GM12865 (cell line): Measurements from ENCODE around the gene SIRT6.

Experiments
- DNase-seq: peaks from one replicate; pipeline ENCODE4 v3.0.0; 2010; ENCODE audit warnings: low read depth
- H3K4me3 ChIP-seq: 2 replicates; pipeline ENCODE4 v1.5.1; 2011; ENCODE audit warnings: mild to moderate bottlenecking, low read depth, low read length, control low read depth
- TF ChIP-seq, protein P1 (sequence below): IDR thresholded peaks from 2 replicates; pipeline ENCODE4 v1.5.1; 2011; ENCODE audit warnings: low read length, control low read depth, low read depth, inconsistent platforms; ENCODE audit not compliant: insufficient read depth; ENCODE audit errors: missing control alignments

Gene SIRT6

DNA sequence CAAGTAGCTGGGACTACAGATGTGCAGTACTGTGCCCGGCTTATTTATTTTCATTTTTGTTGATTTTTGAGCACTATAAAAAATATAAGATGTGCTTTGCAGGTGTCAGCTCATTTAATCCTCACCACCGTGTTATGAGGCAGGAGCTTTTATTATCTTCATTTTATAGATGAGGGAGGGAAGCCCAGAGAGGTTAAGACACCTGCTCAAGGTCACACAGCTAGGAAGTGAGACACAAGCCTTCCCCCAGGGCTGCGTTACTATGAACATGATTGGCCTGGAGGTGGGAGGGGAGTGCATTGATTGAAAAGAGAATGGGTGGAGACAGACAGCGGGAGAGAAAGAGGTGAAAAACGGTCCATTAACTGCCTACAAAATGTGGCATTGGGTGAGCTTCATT is 7.3 kb upstream of the SIRT6 start:
- no peak overlapping the region for H3K4me3 ChIP-seq
- TF ChIP-seq, protein P1, sequence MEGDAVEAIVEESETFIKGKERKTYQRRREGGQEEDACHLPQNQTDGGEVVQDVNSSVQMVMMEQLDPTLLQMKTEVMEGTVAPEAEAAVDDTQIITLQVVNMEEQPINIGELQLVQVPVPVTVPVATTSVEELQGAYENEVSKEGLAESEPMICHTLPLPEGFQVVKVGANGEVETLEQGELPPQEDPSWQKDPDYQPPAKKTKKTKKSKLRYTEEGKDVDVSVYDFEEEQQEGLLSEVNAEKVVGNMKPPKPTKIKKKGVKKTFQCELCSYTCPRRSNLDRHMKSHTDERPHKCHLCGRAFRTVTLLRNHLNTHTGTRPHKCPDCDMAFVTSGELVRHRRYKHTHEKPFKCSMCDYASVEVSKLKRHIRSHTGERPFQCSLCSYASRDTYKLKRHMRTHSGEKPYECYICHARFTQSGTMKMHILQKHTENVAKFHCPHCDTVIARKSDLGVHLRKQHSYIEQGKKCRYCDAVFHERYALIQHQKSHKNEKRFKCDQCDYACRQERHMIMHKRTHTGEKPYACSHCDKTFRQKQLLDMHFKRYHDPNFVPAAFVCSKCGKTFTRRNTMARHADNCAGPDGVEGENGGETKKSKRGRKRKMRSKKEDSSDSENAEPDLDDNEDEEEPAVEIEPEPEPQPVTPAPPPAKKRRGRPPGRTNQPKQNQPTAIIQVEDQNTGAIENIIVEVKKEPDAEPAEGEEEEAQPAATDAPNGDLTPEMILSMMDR: no peak
- DNase-seq: no peak

DNA sequence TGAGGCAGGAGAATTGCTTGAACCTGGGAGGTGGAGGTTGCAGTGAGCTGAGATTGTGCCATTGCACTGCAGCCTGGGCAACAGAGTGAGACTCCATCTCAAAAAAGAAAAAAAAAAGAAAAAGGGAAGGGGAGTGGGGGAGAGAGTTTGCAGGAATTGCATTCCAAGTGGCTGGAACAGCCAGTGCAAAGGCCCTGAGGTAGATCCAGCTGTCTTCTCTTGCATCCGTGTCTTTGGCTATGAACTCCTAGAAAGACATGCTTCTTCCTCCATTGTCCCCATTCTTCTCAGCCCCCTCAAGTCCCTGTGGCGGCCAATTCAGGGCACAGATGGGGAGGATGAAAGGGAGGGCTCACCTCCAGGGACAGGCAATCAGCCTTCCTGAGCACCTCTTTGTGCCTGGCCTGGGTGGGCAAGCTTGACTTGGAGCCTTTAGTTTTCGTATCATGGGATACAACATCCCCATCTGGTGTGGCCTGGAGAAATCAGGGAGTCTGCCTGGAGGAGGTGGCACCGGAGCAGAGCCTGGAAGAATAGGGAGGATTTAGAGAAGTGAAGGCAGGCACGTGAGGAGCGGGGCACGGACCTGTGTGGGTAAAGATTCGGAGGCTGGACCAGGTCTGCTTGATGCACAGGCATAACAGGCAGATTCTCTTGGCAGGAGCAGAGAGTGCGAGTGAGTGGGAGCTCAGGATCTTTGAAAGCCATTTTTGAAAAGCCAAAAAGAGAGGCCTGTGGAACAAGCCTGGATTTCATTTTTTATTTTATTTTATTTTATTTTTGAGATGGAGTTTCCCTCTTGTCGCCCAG is 5.2 kb upstream of the SIRT6 start:
- TF ChIP-seq, protein P1: no peak
- H3K4me3 ChIP-seq: no peak overlapping the region
- DNase-seq: no peak

DNA sequence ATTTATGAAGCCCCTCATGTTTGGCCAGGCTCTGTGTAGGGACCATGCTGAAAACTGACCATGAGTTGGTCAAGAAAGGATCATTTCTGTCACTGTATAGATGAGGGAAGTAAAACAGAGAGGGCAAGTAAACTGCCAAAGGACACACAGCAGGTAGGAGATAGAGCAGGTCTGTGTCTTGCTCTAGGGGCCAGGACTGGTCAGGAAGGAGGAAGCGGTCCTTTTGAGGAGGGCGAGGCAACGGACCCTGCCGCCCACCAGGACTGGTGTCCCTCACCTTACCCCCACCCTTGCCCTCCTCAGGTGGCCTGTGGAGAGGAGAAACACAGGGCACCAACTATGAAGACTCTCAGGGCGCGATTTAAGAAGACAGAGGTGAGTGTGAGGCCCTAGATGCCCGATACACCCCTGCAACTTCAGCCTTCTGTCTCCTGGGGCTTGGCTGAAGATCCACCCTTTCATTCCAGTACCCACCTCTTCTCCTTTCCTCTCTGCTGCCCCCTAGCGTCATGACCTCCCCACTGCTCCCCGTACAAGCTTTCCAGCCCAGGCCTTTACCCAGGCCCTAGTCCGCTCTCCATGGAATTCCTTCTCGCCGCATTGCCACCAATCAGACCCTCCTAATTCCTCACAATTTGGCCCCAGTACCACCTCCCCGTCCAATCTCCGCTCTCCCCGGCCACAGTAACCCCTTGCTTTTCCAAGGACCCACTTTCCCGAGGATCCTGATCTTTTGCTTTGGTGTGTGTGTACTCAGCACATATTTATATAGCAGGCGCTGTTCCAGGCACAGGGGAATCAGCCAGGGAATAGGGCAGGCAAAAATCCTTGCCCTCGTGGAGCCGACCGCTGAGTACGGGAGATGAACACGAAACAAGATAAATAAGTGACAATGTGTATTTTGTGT is 4.0 kb upstream of the SIRT6 start:
- DNase-seq: peak; percentile 79
- TF ChIP-seq, protein P1: peak; percentile 92
- H3K4me3 ChIP-seq: no peak overlapping the region

DNA sequence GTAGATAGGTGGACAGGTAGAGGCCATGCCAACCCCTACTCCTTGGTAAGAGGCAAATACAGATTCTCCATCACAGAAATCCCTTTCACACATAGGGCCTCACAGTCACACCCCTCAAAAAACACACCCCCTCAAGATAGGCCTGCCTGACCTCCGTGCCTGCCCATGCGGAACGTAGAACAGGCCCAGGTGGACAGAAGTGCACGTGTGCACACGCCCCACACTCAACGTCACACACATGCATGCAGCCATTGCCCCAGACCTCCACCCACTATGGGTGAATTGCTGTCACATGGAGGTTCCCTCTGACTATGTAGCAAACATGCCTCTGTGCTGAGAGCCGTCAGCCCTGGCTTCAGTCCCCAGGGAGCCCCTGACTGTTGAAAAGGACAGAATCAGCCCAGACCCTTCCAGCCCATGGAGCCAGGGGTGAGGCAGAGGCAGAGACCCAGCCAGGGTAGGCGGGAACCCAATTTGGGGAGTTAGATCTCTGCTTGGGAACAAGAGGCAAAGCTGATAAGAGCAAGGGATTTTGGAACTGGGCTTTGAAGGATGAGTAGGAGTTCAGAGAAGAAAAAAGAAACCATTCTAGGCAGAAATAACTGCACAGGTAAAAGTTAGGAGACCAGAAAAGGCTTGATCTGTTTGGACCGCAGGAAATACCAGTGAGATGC is 3.2 kb upstream of the SIRT6 start:
- TF ChIP-seq, protein P1: no peak
- DNase-seq: no peak
- no peak overlapping the region for H3K4me3 ChIP-seq

DNA sequence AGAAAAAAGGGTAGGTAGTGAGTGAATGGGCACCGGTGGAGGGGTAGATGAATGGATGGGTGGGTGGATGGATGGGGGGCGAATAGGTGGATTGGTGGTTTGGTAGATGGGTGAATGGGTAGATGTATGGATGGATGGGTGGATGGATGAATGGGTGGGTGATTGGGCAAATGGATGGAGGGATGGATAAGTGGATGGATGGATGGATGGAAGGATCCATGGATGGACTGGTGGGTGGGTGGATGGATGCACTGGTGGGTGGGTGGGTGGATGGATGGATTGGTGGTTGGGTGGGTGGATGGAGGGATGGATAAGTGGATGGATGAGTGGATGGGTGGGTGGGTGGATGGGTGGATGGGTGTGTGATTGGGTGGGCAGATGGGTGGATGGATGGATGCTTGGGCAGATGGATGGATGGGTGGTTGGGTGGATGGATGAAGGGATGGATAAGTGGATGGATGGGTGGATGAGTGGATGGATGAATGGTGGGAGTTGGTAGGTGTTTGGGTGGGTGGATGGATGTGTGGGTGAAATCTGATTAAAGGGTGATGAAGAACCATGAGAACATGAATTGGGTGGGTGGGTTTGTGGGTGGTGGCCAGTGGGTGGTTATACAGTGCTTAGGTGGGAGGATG is 2.5 kb upstream of the SIRT6 start:
- TF ChIP-seq, protein P1: no peak
- no peak overlapping the region for H3K4me3 ChIP-seq
- DNase-seq: no peak

DNA sequence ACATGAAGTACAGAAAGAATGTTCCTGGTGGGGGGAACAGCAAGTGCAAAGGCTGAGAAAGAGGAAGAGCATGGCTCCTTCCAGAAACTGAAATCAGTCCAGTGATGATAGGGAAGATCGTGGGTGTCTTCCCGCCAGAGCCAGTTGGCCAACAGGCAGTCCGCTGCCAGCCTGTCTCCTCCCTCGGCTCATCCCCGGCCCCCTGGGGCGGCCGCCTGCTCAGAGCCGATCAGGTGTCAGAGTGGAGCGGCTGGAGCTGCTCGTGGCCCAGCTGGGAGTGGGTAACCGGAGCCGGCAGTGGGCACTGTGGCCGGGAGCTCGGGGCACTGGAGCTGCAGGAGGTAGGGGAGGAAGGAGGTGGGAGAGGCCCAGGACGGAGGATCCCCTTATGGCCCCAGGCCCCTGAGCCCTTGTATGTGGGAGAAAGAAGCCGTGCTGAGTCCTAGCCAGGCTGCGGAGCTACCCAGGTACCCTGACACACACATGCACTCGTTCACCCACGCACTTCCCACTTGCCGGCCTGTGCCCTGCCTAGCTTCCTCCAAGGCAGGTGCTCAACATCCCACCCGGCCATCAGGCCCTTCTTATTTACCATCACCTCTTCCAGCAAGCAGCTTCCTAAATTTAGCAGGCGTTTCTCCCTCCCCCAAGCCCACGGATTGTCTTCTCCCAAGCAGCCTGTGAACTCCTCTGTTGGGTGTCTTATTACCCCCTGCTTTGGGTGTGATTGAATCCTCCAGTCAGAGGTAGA is 1.8 kb upstream of the SIRT6 start:
- DNase-seq: no peak
- TF ChIP-seq, protein P1: no peak
- H3K4me3 ChIP-seq: no peak overlapping the region
